ENCODE data around the gene ABL2.
"Not testable (repeated sequence)": the region's sequence is repeated elsewhere in the genome, so short reads cannot be mapped to it uniquely, and the experiment has no call there.

ABL2 gene

DNA sequence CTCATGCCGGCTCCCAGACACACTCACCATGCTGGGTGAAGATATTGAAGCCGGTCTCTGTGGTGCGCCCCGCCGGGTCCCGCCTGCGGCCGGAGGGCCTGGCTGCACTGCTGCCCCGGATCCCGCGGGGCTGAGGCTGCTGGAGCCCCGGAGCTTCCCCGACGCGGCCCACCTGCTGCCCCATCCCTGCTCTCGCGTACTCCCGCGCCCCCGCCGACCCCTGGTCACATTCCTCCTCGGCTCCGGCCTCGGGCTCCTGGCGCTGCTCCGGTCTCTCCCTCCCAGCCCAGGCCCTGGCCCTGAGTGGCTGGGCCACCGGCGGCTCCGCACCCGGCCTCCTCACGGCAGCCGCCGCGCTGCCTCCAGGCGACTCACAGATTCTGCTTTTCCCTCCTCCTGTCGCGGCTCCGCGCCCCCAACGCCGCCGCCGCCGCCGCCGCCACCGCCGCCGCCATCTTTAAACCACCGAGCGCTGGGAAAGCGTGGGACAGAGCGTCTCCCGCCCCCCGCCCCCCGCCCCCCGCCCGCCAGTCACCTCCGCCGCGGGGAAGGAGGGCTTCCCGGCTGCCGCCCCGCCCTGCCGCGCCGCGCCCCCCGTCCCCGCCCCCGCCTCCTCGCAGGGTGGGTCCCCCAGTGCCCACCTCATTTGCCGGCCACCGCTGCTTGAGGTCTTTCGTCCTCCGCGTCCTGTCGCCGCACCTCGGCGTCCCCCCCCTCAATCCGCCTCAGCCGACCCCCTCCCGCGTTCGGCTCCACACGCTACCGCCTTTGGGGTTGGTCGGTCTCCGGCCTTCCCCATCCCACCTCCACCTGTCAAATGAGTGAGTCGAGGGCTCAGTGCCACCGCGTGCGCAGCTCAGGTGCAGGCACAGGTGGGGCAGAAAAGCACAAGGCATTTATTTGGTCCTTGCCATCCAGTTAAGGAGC, at the start of gene ABL2:
Gene ABL2, minus strand, starts transcription at position 464 of the 927 bp plus-strand sequence. Its CDS starts 280 bp downstream, at position 184.
- no peak for DNase-seq (ENCODE audit: low read depth)

DNA sequence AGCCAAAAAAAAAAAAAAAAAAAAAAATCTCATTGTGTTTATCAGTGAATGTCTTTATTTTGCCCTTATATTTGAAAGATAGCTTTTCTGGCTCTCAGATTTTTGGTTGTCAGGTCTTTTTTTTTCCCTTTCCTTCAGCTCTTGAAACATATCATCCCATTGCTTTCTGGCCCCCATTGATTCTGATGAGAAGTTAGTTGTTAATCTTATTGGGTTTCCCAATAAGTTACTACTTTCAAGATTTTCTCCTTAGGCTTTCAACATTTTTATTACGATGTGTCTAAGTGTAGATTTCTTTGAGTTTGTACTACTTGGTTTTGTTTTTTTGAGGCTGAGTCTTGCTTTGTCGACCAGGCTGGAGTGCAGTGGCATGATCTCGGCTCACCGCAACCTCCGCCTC, 49.4 kb upstream of the ABL2 start:
- DNase-seq (ENCODE audit: low read depth), result no peak

DNA sequence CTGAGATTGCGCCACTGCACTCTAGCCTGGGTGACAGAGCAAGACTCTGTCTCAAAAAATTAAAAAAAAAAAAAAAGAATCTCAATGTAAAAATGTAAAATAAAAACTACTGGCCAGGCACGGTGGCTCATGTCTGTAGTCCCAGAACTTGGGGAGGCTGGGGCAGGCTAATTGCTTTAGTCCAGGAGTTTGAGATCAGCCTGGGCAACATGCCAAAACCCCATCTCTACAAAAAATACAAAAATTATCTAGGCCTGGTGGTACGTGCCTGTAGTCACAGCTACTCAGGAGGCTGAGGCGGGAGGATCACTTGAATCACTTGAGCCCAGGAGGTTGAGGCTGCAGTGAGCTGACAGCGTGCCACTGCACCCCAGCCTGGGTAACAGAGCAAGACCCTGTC, 44.9 kb upstream of the ABL2 start:
- DNase-seq (ENCODE audit: low read depth), result not testable (repeated sequence)

DNA sequence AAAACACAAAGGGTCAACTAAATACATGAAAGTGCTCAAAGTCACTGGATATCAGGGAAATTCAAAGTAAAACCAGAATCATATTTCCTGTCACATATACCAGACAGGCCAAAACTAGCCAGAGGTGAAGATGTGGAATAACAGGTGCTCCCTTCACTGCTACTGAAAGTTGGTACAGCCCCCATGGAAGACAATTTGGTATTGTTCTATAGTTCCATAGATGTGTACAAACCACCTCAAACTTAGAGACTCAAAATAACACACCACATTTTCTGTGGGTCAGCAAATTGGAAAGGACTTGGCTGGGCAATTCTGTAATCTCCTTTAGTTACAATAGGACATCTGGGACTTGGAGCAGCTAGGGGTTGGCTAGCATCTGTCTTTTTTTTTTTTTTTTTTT, 39.6 kb upstream of the ABL2 start:
- no peak for DNase-seq (ENCODE audit: low read depth)

DNA sequence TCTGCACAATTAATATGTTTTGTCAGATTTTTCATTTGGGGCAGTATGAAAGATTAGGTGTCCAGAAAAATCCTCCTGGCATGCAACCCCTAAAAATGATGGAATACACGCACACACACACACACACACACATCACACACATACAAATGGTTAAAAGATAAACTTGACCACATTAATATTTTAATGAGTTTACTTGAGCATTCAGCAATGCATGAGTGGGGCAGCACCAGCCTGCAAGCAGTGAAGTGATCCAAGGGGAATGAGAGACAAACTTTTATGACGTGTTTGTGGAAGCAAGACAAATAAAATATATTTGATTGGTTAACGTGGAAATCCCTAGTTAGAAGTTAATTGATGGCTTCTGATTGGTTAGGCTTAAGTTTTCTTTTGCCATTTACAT, 35.0 kb upstream of the ABL2 start:
- no peak for DNase-seq (ENCODE audit: low read depth)

DNA sequence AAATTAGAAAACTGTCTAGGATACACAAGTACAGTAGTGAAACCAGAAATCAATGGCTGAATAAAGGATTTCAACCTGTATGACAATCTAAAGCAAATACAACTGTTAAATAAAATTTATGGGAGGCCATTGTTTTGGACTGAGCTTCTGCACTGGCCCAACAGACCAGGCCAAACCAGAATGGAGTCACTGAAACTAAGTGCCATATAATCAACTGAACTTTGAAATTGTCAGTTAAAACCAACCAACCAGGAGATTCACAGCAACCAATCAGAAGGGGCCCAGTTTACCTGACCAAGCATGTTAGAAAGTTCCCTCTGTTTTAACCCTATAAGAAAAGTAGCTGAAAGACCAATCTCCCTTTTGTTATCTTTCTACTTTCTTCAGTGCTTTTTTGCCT, 33.6 kb upstream of the ABL2 start:
- no peak for DNase-seq (ENCODE audit: low read depth)

DNA sequence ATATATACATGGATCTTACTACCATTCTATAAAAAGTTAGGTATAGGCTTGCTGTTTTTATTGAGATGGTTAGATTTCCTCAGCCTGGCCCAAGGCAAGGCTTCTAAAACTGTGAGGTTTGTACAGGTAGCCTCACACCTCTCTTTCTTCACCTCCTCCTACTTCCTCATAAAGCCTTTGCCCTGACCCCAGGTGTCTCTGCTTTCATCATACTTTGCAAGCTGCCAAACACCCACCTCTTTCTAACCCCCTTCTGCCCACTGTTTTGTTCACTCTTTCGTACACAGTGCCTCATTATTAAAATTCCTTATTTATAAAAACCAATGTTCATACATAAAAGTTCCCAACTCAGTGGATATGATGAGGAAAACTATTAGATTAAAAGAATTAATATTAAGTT, 32.7 kb upstream of the ABL2 start:
- DNase-seq (ENCODE audit: low read depth), result no peak

DNA sequence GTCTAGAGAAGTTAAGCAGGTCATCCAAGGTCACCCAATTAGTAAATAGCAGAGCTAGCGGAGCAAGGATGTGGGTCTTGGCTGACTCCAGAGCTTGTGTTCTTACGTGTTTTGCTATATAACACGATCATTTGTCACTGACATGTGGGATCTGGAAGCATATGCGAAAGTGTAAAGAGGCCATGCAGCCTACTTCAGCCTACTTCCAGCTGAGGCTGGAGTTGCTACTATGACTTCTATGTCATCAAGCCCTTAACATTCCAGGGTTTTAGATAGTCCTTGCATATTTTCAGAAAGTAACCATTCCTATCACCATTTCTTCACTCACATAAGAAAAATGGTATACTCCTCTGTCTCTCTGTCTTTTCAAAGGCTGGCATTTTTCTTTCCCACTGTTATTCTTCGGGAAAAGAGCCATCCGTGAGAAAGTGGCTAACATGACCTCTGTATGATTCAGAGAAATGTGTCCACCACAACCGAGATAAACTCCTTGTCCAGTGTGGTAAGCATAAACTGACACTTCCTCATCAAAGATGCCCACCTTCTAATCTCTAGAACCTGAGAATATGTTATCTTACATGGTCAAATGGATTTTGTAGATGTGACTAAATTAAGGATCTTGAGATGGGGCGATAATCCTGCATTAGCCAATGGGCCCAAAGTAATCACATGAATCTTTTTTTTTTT, 24.0 kb upstream of the ABL2 start:
- no peak for DNase-seq (ENCODE audit: low read depth)

DNA sequence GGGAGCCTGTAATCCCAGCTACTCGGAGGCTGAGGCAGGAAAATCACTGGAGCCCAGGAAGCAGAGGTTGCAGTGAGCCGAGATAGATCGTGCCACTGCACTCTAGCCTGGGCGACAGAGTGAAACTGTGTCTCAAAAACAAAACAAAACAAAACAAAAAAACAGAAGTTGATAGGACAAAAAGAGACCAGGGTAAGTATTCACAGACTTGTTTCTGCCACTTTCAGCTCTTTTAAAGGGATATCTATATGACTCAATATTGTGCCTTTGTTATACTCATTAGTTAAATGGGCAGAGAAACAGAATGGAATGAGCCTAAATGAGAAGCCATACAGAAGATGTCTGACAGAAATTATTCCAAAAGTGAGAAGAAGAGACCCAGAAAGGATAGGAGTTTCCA, 23.1 kb upstream of the ABL2 start:
- no peak for DNase-seq (ENCODE audit: low read depth)

DNA sequence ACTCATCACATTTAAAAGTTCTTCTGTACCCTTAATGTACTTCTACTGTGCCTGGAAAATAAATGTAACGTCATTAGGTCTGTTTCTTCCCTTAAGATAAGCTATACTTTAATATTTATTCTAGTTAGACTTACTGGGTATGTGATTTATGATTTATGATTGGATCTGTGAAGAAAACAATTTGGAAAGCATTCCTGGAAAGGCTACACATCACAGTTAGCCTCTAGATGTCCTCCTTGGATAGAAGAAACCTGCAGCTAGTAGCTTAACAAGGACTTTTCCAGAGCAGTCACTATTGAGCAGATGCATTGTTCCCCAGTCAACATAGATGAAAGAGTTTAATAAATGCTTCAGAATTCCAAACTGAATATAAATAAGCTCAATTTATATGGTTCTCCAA, 22.2 kb upstream of the ABL2 start:
- DNase-seq (ENCODE audit: low read depth), result no peak

DNA sequence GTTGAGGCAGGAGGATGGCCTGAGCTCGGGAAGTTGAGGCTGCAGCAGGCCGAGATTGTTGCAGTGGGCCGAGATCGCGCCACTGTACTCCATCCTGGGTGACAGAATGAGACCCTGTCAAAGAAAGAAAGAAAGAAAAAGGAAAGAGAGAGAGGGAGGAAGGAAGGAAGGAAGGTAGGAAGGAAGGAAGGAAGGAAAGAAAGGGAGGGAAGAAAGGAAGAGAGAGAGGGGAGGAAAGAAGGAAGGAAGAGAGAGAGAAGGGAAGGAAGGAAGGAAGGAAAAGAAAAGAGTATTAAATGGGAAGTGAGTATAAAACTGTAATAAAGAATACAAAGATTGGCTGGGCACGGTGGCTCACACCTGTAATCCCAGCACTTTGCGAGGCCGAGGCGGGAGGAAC, 18.4 kb upstream of the ABL2 start:
- no peak for DNase-seq (ENCODE audit: low read depth)

DNA sequence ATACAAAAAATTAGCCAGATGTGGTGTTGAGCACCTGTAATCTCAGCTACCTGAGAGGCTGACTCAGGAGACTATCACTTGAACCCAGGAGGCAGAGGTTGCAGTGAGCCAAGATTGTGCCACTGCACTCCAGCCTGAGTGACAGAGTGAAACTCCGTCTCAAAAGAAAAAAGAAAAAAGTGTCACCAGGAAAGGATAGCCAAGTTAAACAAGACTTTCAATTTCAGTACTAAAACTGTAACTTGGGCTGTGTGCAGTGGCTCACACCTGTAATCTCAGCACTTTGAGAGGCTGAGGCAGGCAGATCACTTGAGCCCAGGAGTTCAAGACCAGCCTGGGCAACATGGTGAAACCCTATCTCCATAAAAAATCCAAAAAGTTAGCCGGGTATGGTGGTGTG, 15.9 kb upstream of the ABL2 start:
- not testable (repeated sequence) for DNase-seq (ENCODE audit: low read depth)

DNA sequence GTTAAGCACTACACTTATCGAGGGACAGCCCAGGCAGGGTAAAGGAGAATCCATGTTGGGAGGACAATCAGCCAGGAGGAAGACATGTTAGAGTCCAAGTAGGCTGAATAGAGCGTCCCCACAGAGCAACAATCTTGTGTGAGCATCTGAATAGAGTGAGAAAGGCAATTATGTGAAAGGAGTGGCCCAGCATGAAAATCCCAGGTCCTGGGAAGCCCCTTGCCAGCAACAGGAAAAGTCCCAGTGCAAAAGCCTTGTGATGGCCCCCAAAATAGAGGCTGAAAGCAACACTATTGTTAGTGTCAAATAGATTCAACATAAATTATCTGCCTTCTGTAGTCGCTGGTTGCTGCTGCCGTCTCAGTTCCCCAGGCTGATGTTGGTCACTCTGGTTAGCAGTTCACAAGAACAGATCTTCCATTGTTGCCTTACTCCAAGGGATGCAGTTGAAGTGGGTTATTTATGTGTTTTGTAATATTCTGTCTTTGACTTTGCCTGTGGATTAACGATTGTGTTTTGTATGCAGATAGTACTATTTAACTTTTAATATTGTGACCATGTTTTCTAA, 12.1 kb upstream of the ABL2 start:
- no peak for DNase-seq (ENCODE audit: low read depth)

DNA sequence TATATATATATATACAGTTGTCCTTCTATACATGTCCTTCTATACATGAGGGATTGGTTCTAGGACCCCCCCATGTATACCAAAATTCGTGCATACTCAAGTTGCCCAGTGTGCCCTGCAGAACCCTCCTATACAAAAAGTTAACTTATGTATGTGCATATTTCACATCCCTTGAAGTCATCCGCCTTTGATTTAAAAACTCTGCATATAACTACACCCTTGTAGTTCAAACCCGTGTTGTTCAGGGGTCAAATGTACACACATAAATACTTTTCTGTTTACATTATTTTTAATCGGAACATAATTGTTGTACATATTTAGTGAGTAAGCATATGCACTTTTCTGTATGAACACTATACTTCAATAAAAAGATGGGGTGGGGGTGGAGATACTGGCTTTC, 7.7 kb upstream of the ABL2 start:
- no peak for DNase-seq (ENCODE audit: low read depth)

DNA sequence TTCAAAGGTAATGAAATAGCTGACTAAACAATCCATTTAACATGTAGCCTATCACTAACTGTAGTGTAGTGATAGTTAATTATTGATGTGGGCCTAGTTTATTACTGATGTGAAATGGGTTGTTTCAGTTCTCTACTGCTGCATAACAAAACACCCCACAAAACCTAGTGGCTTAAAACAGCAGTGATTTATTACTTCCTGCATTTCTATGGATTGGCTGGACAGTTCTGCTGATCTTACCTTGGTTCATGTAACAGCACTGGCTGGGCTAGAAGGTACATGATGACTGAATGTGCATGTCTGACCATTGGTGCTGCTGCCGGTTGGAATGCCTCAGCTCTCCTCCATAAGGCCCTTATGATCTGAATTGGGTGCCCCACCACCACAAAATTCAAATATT, 5.4 kb upstream of the ABL2 start:
- DNase-seq (ENCODE audit: low read depth), result no peak

DNA sequence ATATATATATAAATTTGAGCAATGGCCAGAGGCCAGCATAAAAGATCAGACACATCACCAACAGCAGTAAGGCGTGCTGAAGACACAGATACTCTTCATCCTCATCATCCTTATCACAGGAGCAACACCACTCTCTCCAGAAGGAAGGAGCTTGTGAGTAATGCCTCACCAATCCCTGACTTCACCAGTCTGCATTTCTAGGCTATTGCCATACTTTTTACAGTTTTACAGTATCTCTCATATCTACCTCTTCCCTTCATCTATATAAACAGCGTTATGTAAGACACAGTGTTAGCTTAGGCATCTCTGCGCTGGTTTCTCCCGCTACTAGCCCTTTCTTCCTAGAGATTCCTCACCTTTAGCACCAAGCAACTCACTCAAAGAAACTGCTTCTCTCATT, 2.4 kb upstream of the ABL2 start:
- no peak for DNase-seq (ENCODE audit: low read depth)

DNA sequence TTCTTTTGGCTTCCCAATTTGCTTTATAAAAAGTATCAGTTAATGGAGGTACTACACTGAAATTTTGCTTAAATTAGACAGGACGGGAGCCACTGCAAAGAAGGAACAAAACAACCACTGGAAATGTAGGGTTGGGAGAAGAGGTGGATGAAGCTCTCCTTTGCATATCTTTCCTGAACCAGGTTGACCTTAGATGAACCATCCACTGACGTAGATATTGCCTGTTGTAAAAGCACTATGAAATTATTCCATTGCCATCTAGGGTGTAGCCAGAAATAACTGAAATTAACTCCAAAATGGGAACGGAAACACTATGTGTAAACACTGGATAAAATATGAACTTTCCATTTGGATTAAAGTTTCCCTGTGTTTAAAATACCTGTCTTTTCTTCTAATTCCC, 1.2 kb upstream of the ABL2 start:
- no peak for DNase-seq (ENCODE audit: low read depth)

DNA sequence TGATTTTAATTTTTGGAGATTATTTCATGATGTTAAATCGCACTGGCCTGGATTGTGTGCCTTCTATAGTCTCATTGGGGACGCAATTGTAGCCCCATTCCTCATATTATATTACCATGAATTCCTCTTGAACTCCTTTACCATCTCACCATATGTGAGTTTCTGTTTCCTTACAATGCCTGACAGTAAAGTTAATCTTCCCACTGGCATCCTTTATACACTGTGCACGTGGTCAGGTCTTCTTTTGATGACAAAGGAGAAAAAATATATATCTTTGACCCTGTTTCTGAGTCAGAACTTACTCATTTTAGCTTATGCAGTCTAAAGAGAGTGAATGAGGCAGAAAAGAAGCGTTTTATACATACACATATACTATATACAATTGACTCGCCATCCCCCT, 774 bp upstream of the ABL2 start:
- no peak for DNase-seq (ENCODE audit: low read depth)

DNA sequence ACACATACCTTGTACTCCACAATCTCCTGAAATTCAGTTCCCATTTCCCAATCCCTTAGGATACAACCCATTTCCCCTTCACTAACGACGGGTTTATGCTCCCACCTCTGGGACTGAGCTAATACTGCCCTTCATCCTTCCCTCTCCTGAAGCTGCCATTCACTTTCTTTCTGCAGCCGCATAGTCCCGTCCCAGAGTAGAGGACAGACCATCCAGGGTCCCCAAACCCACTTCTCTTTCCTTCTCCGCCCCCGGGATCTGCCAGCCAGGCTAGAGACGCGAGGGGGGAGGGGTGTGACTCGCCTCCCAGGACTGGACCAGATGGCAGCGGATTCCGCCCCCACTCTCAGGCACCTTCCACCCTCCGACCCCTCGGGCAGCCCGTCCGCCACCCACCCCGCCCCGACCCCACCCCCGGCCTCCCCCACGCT, 679 bp downstream of the ABL2 start:
- no peak for DNase-seq (ENCODE audit: low read depth)

DNA sequence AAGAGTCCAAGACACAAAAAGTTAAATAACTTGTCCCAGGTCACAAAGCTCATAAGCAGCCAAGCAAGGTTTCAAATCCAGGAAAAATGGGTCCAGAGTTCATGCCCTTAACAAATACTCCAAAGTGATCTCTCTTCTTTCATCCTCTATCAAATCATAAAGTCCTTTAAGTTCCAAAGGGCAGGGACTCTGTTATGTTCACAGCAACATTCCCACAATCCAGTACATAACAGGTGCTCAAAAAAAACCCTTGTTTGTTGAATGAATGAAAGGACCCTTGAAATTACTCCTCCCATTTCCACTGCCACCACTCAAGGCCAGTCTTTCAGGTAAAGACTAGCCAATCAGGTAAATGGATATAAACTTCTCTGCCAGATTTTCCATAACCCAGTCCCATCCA, 2.7 kb downstream of the ABL2 start:
- no peak for DNase-seq (ENCODE audit: low read depth)

DNA sequence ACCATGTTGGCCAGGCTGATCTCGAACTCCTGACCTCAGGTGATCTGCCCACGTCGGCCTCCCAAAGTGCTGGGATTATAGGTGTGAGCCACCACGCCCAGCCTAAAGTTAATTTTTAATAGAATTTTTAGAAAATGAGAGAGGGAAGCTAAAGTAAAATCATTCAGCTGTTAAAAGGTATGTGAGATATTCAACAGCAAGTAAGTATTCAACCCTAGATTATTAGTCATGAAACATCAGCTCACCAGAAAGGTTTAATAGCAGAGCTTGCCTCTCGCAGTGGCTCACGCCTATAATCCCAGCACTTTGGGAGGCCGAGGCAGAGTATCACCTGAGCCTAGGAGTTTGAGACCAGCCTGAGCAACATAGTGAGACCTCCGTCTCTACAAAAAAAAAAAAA, 5.0 kb downstream of the ABL2 start:
- not testable (repeated sequence) for DNase-seq (ENCODE audit: low read depth)

DNA sequence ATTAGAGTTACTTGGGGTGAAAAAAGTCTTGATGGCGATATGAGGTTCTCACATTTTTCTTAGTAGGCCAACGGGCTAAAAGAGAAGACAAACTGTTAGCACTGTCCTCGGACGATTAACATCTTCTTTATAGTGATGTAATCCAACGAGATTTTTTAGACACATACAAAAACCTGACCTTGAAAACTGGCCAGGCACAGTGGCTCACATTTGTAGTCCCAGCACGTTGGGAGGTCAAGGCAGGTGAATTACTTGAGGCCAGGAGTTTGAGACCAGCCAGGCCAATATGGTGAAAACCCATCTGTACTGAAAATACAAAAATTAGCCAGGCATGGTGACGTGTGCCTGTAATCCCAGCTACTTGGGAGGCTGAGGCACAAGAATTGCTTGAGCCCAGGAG, 8.4 kb downstream of the ABL2 start:
- not testable (repeated sequence) for DNase-seq (ENCODE audit: low read depth)

DNA sequence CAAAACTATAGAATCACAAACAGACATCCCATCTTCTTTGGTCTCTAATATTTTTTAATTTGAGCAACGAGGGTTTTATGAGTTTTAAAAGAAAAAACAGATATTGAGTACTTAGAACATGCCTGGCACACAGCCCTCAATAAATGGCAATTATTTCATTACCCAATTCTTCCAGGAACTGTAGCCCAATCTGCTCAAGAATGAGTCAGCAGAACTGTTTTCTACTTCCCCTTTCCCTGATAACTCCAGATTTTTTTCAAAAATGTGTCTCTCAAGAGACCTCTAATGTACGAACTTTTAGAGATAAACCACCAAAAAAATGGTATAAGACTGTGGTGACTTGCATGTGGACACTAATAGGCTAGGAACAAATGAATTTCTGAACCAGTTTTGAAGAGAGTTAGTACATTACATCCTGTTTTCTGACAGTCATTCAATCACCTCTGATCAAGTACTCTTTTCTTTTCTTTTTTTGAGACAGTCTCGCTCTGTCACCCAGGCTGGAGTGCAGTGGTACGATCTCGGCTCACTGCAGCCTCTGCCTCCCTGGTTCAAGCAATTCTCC, 11.5 kb downstream of the ABL2 start:
- no peak for DNase-seq (ENCODE audit: low read depth)

Data from non-pigmented ciliary epithelial cell (primary cell).